Measurements from ENCODE around the gene SCAMP1.
A peak's percentile ranks its signal among the peaks of the same experiment; 100 is the strongest.

The SCAMP1 gene

GRCh38 chr5:78504704-78505677, 144.6 kb downstream of the SCAMP1 start:
- no peak for TF ChIP-seq CTCF (IDR thresholded peaks at IDR 0.05; ENCODE audit: low read depth, low read length, missing control alignments)
- Histone ChIP-seq H3K36me3 (replicated peaks) (no peaks in the 10 kb centered on the region), H3K27me3 (replicated peaks) (no peaks in the 10 kb centered on the region), H3K27ac (peak overlapping the region; percentile 90), H3K4me3 (ENCODE audit: low read depth, low read length) (no peak overlapping the region)
- in situ Hi-C loops (cut with HindIII; ENCODE audit: low pct_ligation_motif_present, low sequenced_read_pairs), result no loop called here
- peak; percentile 100 for DNase-seq

- no peak for TF ChIP-seq CTCF (IDR thresholded peaks at IDR 0.05; ENCODE audit: low read depth, low read length, missing control alignments)
- H3K27ac ChIP-seq, result no peak overlapping the region
- DNase-seq, result no peak
- no peak overlapping the region for H3K4me3 ChIP-seq (ENCODE audit: low read depth, low read length)
- H3K36me3 ChIP-seq (replicated peaks), result no peaks in the 10 kb centered on the region
- H3K27me3 ChIP-seq (replicated peaks), result no peaks in the 10 kb centered on the region
- in situ Hi-C loops (cut with HindIII; ENCODE audit: low pct_ligation_motif_present, low sequenced_read_pairs), result no loop called here
Observed at GRCh38 chr5:78505860-78506259, 145.4 kb downstream of the SCAMP1 start.

GRCh38 chr5:78506261-78507024, 146.0 kb downstream of the SCAMP1 start:
- Histone ChIP-seq H3K36me3 (replicated peaks) (no peaks in the 10 kb centered on the region), H3K27ac (no peak overlapping the region), H3K27me3 (replicated peaks) (no peaks in the 10 kb centered on the region), H3K4me3 (ENCODE audit: low read depth, low read length) (no peak overlapping the region)
- no peak for TF ChIP-seq CTCF (IDR thresholded peaks at IDR 0.05; ENCODE audit: low read depth, low read length, missing control alignments)
- in situ Hi-C loops (cut with HindIII; ENCODE audit: low pct_ligation_motif_present, low sequenced_read_pairs), result no loop called here
- DNase-seq, result no peak

- Histone ChIP-seq H3K4me3 (ENCODE audit: low read depth, low read length) (peak overlapping the region; percentile 3), H3K36me3 (replicated peaks) (no peaks in the 10 kb centered on the region), H3K27ac (no peak overlapping the region), H3K27me3 (replicated peaks) (no peaks in the 10 kb centered on the region)
- no peak for DNase-seq
- in situ Hi-C loops (cut with HindIII; ENCODE audit: low pct_ligation_motif_present, low sequenced_read_pairs), result no loop called here
- TF ChIP-seq CTCF (IDR thresholded peaks at IDR 0.05; ENCODE audit: low read depth, low read length, missing control alignments), result no peak
Observed at GRCh38 chr5:78507531-78507930, 147.1 kb downstream of the SCAMP1 start.

GRCh38 chr5:78508186-78508765, 147.9 kb downstream of the SCAMP1 start:
- Histone ChIP-seq H3K27me3 (replicated peaks) (no peaks in the 10 kb centered on the region), H3K4me3 (ENCODE audit: low read depth, low read length) (peak overlapping the region; percentile 52), H3K27ac (peak overlapping the region; percentile 34), H3K36me3 (replicated peaks) (no peaks in the 10 kb centered on the region)
- in situ Hi-C loops (cut with HindIII; ENCODE audit: low pct_ligation_motif_present, low sequenced_read_pairs), result no loop called here
- DNase-seq, result peak; percentile 54
- TF ChIP-seq CTCF (IDR thresholded peaks at IDR 0.05; ENCODE audit: low read depth, low read length, missing control alignments), result no peak
